RWPE1 (cell line): ENCODE data around the gene AKAP9.
A peak's percentile ranks its signal among the peaks of the same experiment; 100 is the strongest.

Source experiments
- CTCF ChIA-PET: fragments of 350-600 bp; sonication (Branson Sonifier 250); formaldehyde crosslinking; extraction: SDS; loops from one replicate; lab custom pipeline; 2021; lab: Yijun Ruan, JAX
- POLR2A ChIA-PET: fragments of 400-600 bp; formaldehyde crosslinking; extraction: SDS; loops from one replicate; lab custom pipeline; 2020; ENCODE audit warnings: antibody characterized with exemption; ENCODE audit not compliant: low non-redundant PET; lab: Yijun Ruan, JAX
- DNase-seq: peaks from one replicate; pipeline ENCODE4 v3.0.0; 2012; ENCODE audit warnings: low spot score
- H3K27ac ChIP-seq: fragments of 450-650 bp; 2 replicates; pipeline ENCODE4 v1.5.1; 2017
- TF ChIP-seq, protein P1 (sequence below): fragments of 450-650 bp; conservative IDR thresholded peaks from 2 replicates; pipeline ENCODE4 v1.5.1; 2017; ENCODE audit warnings: low read depth, mild to moderate bottlenecking

AKAP9 gene

GRCh38 chr7:91916051-91916440, 24.6 kb upstream of the AKAP9 start:
- CTCF ChIA-PET: interaction anchor here (0.6 kb wide), 2 partner anchors 131 to 1003 kb away, joined by 3 read pairs; no protein-coding TSS in a partner anchor
- TF ChIP-seq, protein P1, sequence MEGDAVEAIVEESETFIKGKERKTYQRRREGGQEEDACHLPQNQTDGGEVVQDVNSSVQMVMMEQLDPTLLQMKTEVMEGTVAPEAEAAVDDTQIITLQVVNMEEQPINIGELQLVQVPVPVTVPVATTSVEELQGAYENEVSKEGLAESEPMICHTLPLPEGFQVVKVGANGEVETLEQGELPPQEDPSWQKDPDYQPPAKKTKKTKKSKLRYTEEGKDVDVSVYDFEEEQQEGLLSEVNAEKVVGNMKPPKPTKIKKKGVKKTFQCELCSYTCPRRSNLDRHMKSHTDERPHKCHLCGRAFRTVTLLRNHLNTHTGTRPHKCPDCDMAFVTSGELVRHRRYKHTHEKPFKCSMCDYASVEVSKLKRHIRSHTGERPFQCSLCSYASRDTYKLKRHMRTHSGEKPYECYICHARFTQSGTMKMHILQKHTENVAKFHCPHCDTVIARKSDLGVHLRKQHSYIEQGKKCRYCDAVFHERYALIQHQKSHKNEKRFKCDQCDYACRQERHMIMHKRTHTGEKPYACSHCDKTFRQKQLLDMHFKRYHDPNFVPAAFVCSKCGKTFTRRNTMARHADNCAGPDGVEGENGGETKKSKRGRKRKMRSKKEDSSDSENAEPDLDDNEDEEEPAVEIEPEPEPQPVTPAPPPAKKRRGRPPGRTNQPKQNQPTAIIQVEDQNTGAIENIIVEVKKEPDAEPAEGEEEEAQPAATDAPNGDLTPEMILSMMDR: no peak
- no peak for DNase-seq
- no peak overlapping the region for H3K27ac ChIP-seq
- POLR2A ChIA-PET: no interaction called here

GRCh38 chr7:91918356-91918755, 22.3 kb upstream of the AKAP9 start:
- POLR2A ChIA-PET: no interaction called here
- no peak for DNase-seq
- no peak overlapping the region for H3K27ac ChIP-seq
- CTCF ChIA-PET: no interaction called here
- TF ChIP-seq, protein P1: no peak

DNA sequence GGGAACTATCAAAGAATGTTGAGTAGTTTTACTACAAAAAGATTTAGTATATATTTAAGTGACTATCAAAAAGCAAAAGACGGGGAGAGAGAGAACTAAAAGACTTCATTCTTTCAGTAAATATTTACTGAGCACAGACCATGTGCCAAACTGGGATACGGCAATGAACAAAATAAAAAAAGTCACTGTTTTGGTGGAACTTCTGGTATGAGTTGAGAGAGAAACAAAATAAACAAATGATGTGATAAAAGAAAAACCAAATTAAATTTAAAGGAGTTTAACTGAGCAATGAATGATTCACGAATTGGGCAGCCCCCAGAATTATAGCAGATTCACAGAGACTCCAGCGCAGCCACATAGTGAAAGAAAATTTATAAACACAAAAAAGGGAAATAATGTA, 17.8 kb upstream of the AKAP9 start:
- CTCF ChIA-PET: no interaction called here
- POLR2A ChIA-PET: no interaction called here

GRCh38 chr7:91927912-91928311, 12.8 kb upstream of the AKAP9 start:
- TF ChIP-seq, protein P1: no peak
- H3K27ac ChIP-seq: no peak overlapping the region
- CTCF ChIA-PET: interaction anchor here (0.7 kb wide), 1 partner anchor 11 kb away, joined by 6 read pairs; no protein-coding TSS in a partner anchor
- POLR2A ChIA-PET: no interaction called here
- no peak for DNase-seq

More for the DNA sequence above, 17.8 kb upstream of the AKAP9 start:
- DNase-seq: no peak
- TF ChIP-seq, protein P1: no peak
- H3K27ac ChIP-seq: no peak overlapping the region

DNA sequence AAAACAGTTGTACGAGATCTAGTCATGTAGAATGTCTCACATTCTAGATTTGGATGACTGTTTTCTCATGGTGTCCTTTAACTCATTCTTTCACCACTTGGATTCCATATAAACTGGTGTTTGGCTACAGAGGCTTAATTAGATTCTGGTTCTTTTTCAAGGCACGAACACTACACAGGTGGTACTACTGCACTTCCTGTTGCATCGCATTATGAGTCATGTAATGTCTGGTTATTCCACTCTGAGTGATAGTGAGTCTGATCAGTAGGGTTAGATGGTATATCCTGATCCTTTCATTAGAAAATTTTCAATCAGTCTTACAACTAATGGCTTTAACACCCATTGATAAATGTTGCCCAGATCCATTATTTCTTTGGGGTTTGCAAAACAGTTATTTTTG, 11.2 kb upstream of the AKAP9 start:
- TF ChIP-seq, protein P1: no peak
- ChIA-PET POLR2A (no interaction called here), CTCF (no interaction called here)
- peak; percentile 44 for DNase-seq
- no peak overlapping the region for H3K27ac ChIP-seq

DNA sequence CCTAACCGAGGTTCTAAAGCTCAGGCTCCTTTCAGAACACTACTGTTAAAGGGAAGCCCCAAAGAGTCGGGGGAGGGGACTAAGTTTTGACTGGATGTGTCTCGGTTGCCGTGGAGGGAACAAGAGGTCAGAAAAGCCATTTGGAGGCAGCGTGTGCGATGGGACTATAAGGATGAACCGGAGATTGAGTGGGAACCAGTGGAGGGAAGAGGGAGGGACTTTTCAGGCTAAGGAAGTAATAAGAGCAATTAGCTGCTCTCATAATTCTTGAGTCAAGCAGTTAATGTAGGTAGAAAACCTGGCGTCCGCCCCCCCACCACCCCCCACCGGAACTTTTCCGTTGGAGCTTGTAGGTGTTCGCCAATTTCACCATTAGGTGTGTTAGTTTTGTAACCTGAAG, 491 bp upstream of the AKAP9 start:
- ChIA-PET POLR2A (no interaction called here), CTCF (no interaction called here)
- TF ChIP-seq, protein P1: no peak
- peak overlapping the region; percentile 92 for H3K27ac ChIP-seq
- peak; percentile 22 for DNase-seq
